Heart right ventricle (tissue), 16 donors: ENCODE measurements around the gene PTPRN. TPM values are rescaled to one million over a fixed set of nuclear protein-coding genes. Genes with fewer than 3 reads are reported as not detected.

ENCODE experiments used
- ATAC-seq, 8 donors: fragments of 200-7000 bp; cut with Tn5 transposase; one replicate each; pipeline ENCODE4 v1.9.1; 2020; ENCODE audit warnings: mild to moderate bottlenecking in 8 of 8, moderate library complexity in 8 of 8, moderate number of reproducible peaks in 1 of 8
- DNase-seq, 2 donors: peaks; one replicate each; pipeline ENCODE4 v3.0.0-alpha.2; 2020
- H3K27ac ChIP-seq, 10 donors: fragments of 200-600 bp; sonication (generic) in 2 of 10; one replicate each; pipeline versions ENCODE4 v1.5.0 to v1.8.0; 2020 to 2022; ENCODE audit warnings: mild to moderate bottlenecking in 3 of 10
- H3K27me3 ChIP-seq, 7 donors: fragments of 200-600 bp; one replicate each; pipeline ENCODE4 v1.8.0; 2021 to 2022; ENCODE audit warnings: mild to moderate bottlenecking in 2 of 7
- H3K36me3 ChIP-seq, 9 donors: fragments of 200-600 bp; sonication (generic) in 1 of 9; one replicate each; pipeline versions ENCODE4 v1.5.0 to v1.8.0; 2020 to 2022; ENCODE audit warnings: mild to moderate bottlenecking in 2 of 9
- H3K4me1 ChIP-seq, 9 donors: fragments of 200-600 bp; sonication (generic) in 1 of 9; one replicate each; pipeline versions ENCODE4 v1.5.0 to v1.8.0; 2020 to 2022; ENCODE audit warnings: mild to moderate bottlenecking in 4 of 9
- H3K4me3 ChIP-seq, 10 donors: fragments of 200-600 bp; sonication (generic) in 2 of 10; one replicate each; pipeline versions ENCODE4 v1.5.0 to v1.8.0; 2020 to 2022; ENCODE audit warnings: mild to moderate bottlenecking in 7 of 10, moderate library complexity in 2 of 10
- H3K9me3 ChIP-seq, 11 donors: fragments of 200-600 bp in 10 of 11; sonication (generic) in 2 of 11; one replicate each; pipeline versions ENCODE4 v1.5.0 to v1.8.0; 2013 to 2022; ENCODE audit warnings: mild to moderate bottlenecking in 2 of 11, control low read depth in 1 of 11, moderate library complexity in 1 of 11
- CTCF ChIP-seq, 9 donors: fragments of 200-600 bp; sonication (generic) in 2 of 9; IDR thresholded peaks; one replicate each; pipeline versions ENCODE4 v1.5.0 to v1.8.0; 2021 to 2022; ENCODE audit warnings: antibody characterized with exemption in 9 of 9, mild to moderate bottlenecking in 5 of 9, moderate library complexity in 1 of 9
- WGBS, 2 donors: extraction: QIAGEN DNeasy Blood & Tissue Kit; methylation state at CpG; one replicate each; pipeline ENCODE4 v1.1.7; 2013; ENCODE audit warnings: inconsistent platforms in 1 of 2; 5-methylcytosine and 5-hydroxymethylcytosine counted together
- intact Hi-C, 10 donors: fragments of 100-400 bp; cut with DNase I; formaldehyde crosslinking; loops; one replicate each; pipeline versions ENCODE4 v1.11.1 to v1.14.2; 2022
- polyA plus RNA-seq, 2 donors: library from polyadenylated mRNA; stranded (reverse); fragments of 200-250 nt; gene quantifications; one replicate each; pipeline ENCODE4 v1.2.3, GENCODE V29; 2013
- total RNA-seq, 10 donors: library from RNA; stranded (reverse); fragmentation: NEBNext Ultra II Directional in 3 of 10; extraction: Animal tissue kit (Norgen Biotek cat#: 25700) in 3 of 10; gene quantifications; one replicate each; pipeline versions ENCODE4 v1.2.1 to v1.2.4, GENCODE V29; 2021 to 2023
- donor health status: Arrhythmogenic right ventricular cardiomyopathy.
- donor health status: ischemic (EF 13 %, LVEDD 7.1; RV severe dilation, severe dysfunction).
- donor health status: healthy with polysubstance abuse.
- donor health status: DM: no; HTN: yes; CAD: no.
- donor health status: DM: no; HTN: no; CAD: no.
- donor health status: ischemic (EF 25% LVEDD 6.9; RV normal size, moderate dysfunction).
- donor health status: ischemic (EF 25% LVEDD 5.7; RV mildly dilated, moderate dysfunction).
- donor health status: healthy.
- donor health status: DM: yes; HTN: yes; CAD: no.
- donor health status: Ischemic cardiomyopathy.
- donor health status: ischemic (EF 35%, LVEDD 5.7; RV mildly dilated, moderate dysfunction).
- donor health status: nonischemic (EF 11% LVEDD 7.7; RV severe dilation, severe dysfunction).
- donor health status: DM: yes; HTN: yes; CAD: no.
- donor health status: PGD.
- donor health status: ischemic (EF 29% LVEDD 5.4; RV normal size, mild dysfunction).
- donor health status: nonischemic (EF 23%, LVEDD 6.1; RV moderate dilation, normal function).

PTPRN gene
- total and polyA plus RNA-seq, 12 donors = 0.09 to 0.51 (median 0.31) TPM; not detected in 5

DNA sequence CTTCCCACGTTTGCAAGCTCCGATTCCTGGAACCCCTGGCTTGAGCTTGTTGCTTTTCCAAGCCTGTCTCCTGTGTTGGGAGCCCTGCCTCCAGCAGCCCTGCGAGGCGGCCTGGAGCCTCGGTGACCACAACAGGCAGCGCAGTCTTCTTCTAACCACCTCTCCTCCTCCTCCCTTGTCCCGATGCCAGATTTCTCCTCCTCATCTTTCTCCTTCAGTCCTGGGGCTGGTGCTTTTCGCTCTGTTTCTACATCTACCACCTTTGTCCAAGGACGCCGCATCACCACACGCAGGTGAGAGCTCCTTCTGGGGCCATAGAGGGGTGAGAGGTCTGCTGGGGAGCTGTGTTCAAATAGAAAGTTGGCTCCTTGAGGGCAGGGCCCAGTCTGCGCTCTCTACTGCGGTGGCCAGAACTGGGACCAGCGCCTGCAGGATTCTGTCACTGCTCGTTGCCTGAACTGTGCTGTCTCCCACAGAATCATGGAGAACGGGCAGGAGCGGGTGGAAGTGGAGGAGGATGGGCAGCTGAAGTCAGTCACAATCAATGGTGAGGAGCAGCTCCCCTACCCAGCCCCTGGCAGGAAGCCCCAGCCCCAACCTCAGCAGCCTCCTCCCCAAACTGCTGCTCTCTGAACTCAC is 26.1 kb downstream of the PTPRN start:
- DNase-seq = no peak
- Histone ChIP-seq H3K27ac (peak overlapping the region in 1 of 10 donors; percentile 65), H3K36me3 (peaks cover 0 to 67% (median 47%) of the 10 kb centered on the region in 9 donors), H3K9me3 (no peaks in the 10 kb centered on the region), H3K4me1 (peaks cover 7 to 62% (median 22%) of the 10 kb centered on the region in 9 donors), H3K27me3 (no peaks in the 10 kb centered on the region), H3K4me3 (no peak overlapping the region)
- intact Hi-C loops = no loop called here
- TF ChIP-seq CTCF (IDR thresholded peaks at IDR 0.05) = no peak
- no peak for ATAC-seq
- WGBS, 2 donors = 82 to 89% methylated on average over 17 of the region's 17 CpGs

- Histone ChIP-seq H3K4me1 (peaks cover 11 to 69% (median 29%) of the 10 kb centered on the region in 9 donors), H3K27me3 (no peaks in the 10 kb centered on the region), H3K27ac (peak overlapping the region in 1 of 10 donors; percentile 65), H3K9me3 (no peaks in the 10 kb centered on the region), H3K36me3 (peaks cover 0 to 67% (median 47%) of the 10 kb centered on the region in 9 donors), H3K4me3 (no peak overlapping the region)
- 75 to 83% methylated on average over 5 of the region's 5 CpGs for WGBS, 2 donors
- DNase-seq (no peak), ATAC-seq (no peak)
- no peak for TF ChIP-seq CTCF (IDR thresholded peaks at IDR 0.05)
- intact Hi-C loops = no loop called here
Observed at GRCh38 chr2:219282375-219282774, 26.8 kb downstream of the PTPRN start.

DNA sequence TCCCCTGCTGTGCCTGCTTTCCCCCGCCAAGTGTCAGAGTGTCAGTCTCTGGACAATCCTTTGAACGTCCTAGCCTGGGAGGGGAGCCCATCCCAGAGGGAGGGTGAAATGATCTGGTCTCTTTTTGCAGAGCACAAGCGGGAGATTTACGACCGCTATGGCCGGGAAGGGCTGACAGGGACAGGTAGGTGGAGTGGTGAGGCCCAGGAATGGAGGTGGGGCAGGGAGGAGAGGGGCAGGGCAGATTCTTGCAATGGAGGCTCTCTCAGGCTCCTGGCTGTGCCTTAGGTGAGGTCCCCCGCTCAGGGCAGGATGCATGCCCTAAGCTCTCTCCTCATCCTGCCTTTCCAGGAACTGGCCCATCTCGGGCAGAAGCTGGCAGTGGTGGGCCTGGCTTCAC is 27.6 kb downstream of the PTPRN start:
- intact Hi-C loops = loop anchor here in 1 of 10 donors (2.0 kb wide), 1 partner anchor 63 kb away; the partner anchor contains the start of gene ABCB6
- 81 to 92% methylated on average over 8 of the region's 8 CpGs for WGBS, 2 donors
- H3K9me3 ChIP-seq = no peaks in the 10 kb centered on the region
- DNase-seq = no peak
- ATAC-seq = no peak
- H3K4me1 ChIP-seq = peaks cover 11 to 70% (median 30%) of the 10 kb centered on the region in 9 donors
- TF ChIP-seq CTCF (IDR thresholded peaks at IDR 0.05) = no peak
- H3K27ac ChIP-seq = peak overlapping the region in 2 of 10 donors; percentile 8 to 65
- peaks cover 0 to 63% (median 47%) of the 10 kb centered on the region in 9 donors for H3K36me3 ChIP-seq
- no peak overlapping the region for H3K4me3 ChIP-seq
- no peaks in the 10 kb centered on the region for H3K27me3 ChIP-seq

DNA sequence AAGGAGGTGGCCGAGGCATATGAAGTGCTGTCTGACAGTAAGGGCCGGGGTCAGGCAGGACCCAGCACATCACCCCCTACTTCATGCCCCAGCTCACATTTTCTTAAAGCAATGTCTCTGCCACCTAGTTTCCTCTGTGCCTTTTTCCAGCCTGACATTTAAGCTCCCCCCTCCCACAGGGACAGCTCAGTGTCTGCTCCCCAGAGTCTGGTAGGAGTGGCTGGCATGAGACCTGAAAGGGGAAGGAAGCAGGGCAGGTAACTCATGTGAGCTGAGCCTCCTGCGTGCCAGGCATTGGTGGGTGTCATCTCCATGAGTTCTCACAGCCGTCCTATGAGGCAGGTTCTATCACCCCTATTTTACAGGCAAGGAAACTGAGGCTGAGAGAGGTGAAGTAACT is 28.6 kb downstream of the PTPRN start:
- no peak for TF ChIP-seq CTCF (IDR thresholded peaks at IDR 0.05)
- WGBS, 2 donors = 94 to 99% methylated on average over 4 of the region's 4 CpGs
- peak overlapping the region in 5 of 10 donors; percentile 97 to 100 (median 99) for H3K27ac ChIP-seq
- peak overlapping the region in 2 of 10 donors; percentile 82 to 96 for H3K4me3 ChIP-seq
- ATAC-seq (no peak), DNase-seq (no peak)
- H3K4me1 ChIP-seq = peaks cover 11 to 64% (median 30%) of the 10 kb centered on the region in 9 donors
- H3K36me3 ChIP-seq = peaks cover 0 to 56% (median 45%) of the 10 kb centered on the region in 9 donors
- H3K9me3 ChIP-seq = no peaks in the 10 kb centered on the region
- intact Hi-C loops = loop anchor here in 1 of 10 donors (2.0 kb wide), 1 partner anchor 62 kb away; the partner anchor contains the start of gene ABCB6
- H3K27me3 ChIP-seq = no peaks in the 10 kb centered on the region
